Loucy (cell line): Measurements from ENCODE around the gene FAM186B.

Experiments
- H2AFZ ChIP-seq: fragments of 200-600 bp; sonication (generic); 2 replicates; pipeline ENCODE4 v1.6.0; 2016; ENCODE audit warnings: antibody characterized with exemption, mild to moderate bottlenecking, low read length, moderate library complexity
- H3F3A ChIP-seq: fragments of 200-600 bp; 2 replicates; pipeline ENCODE4 v1.6.0; 2016; ENCODE audit warnings: antibody characterized with exemption, low read depth, mild to moderate bottlenecking
- H3K27me3 ChIP-seq: fragments of 200-600 bp; sonication (generic); 2 replicates; pipeline ENCODE4 v1.6.1; 2014; ENCODE audit warnings: low read length, mild to moderate bottlenecking; ENCODE audit not compliant: insufficient read depth, poor library complexity, severe bottlenecking
- H3K36me3 ChIP-seq: fragments of 200-600 bp; sonication (generic); 2 replicates; pipeline ENCODE4 v1.6.1; 2016; ENCODE audit warnings: low read length; ENCODE audit not compliant: insufficient read depth
- H3K4me1 ChIP-seq: fragments of 200-600 bp; sonication (generic); 2 replicates; pipeline ENCODE4 v1.5.1; 2014; ENCODE audit warnings: low read length, mild to moderate bottlenecking; ENCODE audit not compliant: insufficient read depth, poor library complexity, severe bottlenecking
- H3K4me2 ChIP-seq: fragments of 200-600 bp; sonication (generic); 2 replicates; pipeline ENCODE4 v1.6.0; 2014; ENCODE audit warnings: antibody characterized with exemption, low read length, low read depth, mild to moderate bottlenecking; ENCODE audit not compliant: poor library complexity, severe bottlenecking
- H3K4me3 ChIP-seq: fragments of 200-600 bp; sonication (generic); 2 replicates; pipeline ENCODE4 v1.5.1; 2014; ENCODE audit warnings: low read length, mild to moderate bottlenecking, mixed read lengths; ENCODE audit not compliant: poor library complexity, severe bottlenecking
- H3K79me2 ChIP-seq: fragments of 200-600 bp; sonication (generic); 2 replicates; pipeline ENCODE4 v1.6.1; 2014; ENCODE audit warnings: low read length; ENCODE audit not compliant: insufficient read depth
- H3K9ac ChIP-seq: fragments of 200-600 bp; sonication (generic); 2 replicates; pipeline ENCODE4 v1.6.0; 2014; ENCODE audit warnings: mild to moderate bottlenecking, low read depth, low read length, moderate library complexity; ENCODE audit not compliant: poor library complexity, severe bottlenecking
- H3K9me2 ChIP-seq: fragments of 200-600 bp; sonication (generic); replicated peaks from 2 replicates; pipeline ENCODE4 v1.6.1; 2016; ENCODE audit warnings: low read depth, low read length, mixed read lengths
- H3K9me3 ChIP-seq: fragments of 200-600 bp; sonication (generic); 2 replicates; pipeline ENCODE4 v1.6.1; 2014; ENCODE audit warnings: mild to moderate bottlenecking, antibody characterized with exemption, low read length, low read depth; ENCODE audit not compliant: insufficient read depth
- H4K20me1 ChIP-seq: fragments of 200-600 bp; sonication (generic); 2 replicates; pipeline ENCODE4 v1.6.0; 2014; ENCODE audit warnings: antibody characterized with exemption, low read length, mild to moderate bottlenecking; ENCODE audit not compliant: insufficient read depth, poor library complexity, severe bottlenecking
- EZH2phosphoT487 ChIP-seq: fragments of 200-600 bp; IDR thresholded peaks from 2 replicates; pipeline ENCODE4 v1.6.1; 2018; ENCODE audit warnings: antibody characterized with exemption, mild to moderate bottlenecking, moderate library complexity, borderline replicate concordance
- TF ChIP-seq, protein P1 (sequence below): fragments of 200-600 bp; sonication (generic); conservative IDR thresholded peaks from 2 replicates; pipeline ENCODE4 v1.5.1; 2014; ENCODE audit warnings: mild to moderate bottlenecking, antibody characterized with exemption, low read length

Gene FAM186B

DNA sequence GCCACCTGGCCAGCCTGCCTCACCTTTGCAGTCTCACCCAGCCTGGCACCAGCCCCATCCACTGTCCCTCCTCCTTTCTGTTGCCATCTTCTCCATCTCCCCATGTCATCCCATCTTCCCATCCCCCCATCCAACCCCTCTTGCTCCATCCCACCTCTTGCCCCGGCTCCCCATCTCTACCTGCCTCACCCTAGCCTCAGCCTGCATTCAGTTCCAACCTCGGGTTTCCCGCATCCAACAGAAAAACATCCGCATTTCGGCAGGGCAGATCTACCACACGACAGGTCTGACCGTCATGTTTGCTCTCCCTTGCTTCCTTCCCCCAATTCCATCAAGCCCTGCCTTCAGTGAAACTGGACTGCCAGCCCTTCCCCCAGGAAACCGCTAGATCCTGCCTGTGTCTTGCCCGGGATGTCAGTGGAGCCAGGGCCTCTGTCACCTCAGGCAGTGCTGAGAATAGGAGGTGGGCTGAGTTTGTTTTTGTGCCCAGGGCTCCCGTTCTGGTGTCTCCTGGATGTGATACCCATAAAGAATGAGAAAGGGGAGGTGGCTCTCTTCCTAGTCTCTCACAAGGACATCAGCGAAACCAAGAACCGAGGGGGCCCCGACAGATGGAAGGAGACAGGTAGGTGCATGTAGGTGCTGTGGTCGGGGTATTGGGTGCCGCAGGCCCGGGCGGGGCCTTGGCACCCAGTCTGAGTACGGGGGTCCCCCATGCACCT is 64.1 kb downstream of the FAM186B start:
- H3K79me2 ChIP-seq, result no peaks in the 10 kb centered on the region
- H3K9me3 ChIP-seq, result no peaks in the 10 kb centered on the region
- no peaks in the 10 kb centered on the region for H3K9me2 ChIP-seq
- no peaks in the 10 kb centered on the region for H3K36me3 ChIP-seq
- H3K27me3 ChIP-seq, result peaks cover 9% of the 10 kb centered on the region
- no peak overlapping the region for H3K4me3 ChIP-seq
- TF ChIP-seq, protein P1, sequence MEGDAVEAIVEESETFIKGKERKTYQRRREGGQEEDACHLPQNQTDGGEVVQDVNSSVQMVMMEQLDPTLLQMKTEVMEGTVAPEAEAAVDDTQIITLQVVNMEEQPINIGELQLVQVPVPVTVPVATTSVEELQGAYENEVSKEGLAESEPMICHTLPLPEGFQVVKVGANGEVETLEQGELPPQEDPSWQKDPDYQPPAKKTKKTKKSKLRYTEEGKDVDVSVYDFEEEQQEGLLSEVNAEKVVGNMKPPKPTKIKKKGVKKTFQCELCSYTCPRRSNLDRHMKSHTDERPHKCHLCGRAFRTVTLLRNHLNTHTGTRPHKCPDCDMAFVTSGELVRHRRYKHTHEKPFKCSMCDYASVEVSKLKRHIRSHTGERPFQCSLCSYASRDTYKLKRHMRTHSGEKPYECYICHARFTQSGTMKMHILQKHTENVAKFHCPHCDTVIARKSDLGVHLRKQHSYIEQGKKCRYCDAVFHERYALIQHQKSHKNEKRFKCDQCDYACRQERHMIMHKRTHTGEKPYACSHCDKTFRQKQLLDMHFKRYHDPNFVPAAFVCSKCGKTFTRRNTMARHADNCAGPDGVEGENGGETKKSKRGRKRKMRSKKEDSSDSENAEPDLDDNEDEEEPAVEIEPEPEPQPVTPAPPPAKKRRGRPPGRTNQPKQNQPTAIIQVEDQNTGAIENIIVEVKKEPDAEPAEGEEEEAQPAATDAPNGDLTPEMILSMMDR, result no peak
- TF ChIP-seq EZH2phosphoT487, result no peak
- H3F3A ChIP-seq, result no peaks in the 10 kb centered on the region
- no peak overlapping the region for H3K4me2 ChIP-seq
- H4K20me1 ChIP-seq, result no peaks in the 10 kb centered on the region
- H3K9ac ChIP-seq, result no peak overlapping the region
- peaks cover 5% of the 10 kb centered on the region for H3K4me1 ChIP-seq
- no peak overlapping the region for H2AFZ ChIP-seq

DNA sequence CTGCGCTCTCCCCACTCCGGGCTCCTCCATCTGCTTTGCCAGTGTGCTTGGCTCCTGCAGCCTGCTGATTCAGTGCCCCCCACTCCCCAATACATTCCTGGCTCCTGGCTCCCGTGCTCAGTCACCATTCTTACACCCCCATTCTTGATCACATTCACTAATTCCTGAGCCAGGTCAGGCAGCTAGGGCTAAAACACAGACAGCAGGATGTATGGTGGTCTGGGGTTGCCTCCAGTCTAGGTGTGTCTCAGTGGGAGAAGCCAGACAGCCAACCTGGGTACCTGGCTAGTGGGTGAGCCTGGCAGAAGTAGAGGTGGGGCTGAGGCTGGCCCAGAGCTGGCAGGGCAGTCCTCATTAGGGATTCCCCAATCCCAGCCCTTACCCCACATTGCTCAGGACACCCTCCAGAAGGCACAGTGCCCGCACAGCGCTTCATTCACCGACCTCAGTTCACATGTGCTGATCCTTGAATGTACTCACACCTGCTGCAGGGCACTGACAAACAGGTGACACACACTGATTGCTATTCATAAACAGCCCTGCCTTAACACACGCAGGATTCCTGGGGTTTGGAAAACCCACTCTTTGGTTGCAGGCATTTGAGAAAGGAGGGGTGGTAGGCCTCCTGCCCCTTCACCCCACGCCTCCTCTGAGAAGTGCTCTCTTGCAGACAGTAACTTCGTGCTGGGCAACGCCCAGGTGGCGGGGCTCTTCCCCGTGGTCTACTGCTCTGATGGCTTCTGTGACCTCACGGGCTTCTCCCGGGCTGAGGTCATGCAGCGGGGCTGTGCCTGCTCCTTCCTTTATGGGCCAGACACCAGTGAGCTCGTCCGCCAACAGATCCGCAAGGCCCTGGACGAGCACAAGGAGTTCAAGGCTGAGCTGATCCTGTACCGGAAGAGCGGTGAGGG is 65.0 kb downstream of the FAM186B start:
- H3K36me3 ChIP-seq, result no peaks in the 10 kb centered on the region
- no peaks in the 10 kb centered on the region for H4K20me1 ChIP-seq
- H3K9me3 ChIP-seq, result no peaks in the 10 kb centered on the region
- H3F3A ChIP-seq, result no peaks in the 10 kb centered on the region
- no peak overlapping the region for H3K9ac ChIP-seq
- H3K4me2 ChIP-seq, result no peak overlapping the region
- H3K4me3 ChIP-seq, result no peak overlapping the region
- H3K4me1 ChIP-seq, result peaks cover 5% of the 10 kb centered on the region
- H2AFZ ChIP-seq, result no peak overlapping the region
- peaks cover 9% of the 10 kb centered on the region for H3K27me3 ChIP-seq
- H3K79me2 ChIP-seq, result no peaks in the 10 kb centered on the region
- H3K9me2 ChIP-seq, result no peaks in the 10 kb centered on the region
- no peak for TF ChIP-seq EZH2phosphoT487
- TF ChIP-seq, protein P1, result no peak

DNA sequence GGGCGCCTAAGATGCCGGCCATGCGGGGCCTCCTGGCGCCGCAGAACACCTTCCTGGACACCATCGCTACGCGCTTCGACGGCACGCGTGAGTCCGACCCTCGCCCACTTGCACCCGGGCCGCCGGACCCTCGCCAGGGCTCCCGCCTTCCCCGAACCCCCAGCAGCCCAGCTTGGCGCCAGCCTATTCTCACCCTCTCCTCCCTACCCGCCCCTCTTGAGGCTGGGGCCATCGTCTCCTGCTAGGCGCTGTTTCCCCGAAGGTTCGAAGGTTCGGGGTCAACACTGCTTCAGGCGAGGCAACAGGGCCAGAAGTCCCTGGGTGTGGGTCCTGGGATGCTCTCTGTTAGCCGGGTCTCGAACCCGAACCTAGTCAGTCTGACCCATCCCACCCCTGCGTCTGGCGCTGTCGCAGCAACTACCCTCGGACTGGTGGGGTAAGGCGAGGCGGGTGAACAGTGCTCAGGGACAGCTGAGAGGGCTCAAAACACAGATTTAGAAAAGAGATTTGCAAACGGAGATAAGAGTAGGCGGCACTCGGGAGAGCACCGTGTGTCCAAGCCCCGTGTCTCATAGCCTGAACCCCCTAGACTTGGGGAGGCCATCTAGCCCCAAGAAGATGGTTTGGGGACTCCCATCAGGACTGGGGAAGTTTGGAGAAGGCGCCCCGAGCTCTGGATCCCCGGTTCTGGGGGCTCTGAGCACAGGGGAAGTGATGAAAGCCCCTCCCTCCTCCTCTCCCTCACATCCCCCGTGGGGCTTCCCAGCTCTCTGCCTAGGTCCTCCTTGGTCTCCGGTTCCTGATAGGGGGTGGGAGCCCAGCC is 65.8 kb downstream of the FAM186B start:
- peaks cover 9% of the 10 kb centered on the region for H3K27me3 ChIP-seq
- no peak overlapping the region for H3K4me2 ChIP-seq
- H3K4me1 ChIP-seq, result peaks cover 5% of the 10 kb centered on the region
- no peaks in the 10 kb centered on the region for H3K36me3 ChIP-seq
- TF ChIP-seq EZH2phosphoT487, result no peak
- TF ChIP-seq, protein P1, result no peak
- no peaks in the 10 kb centered on the region for H3K79me2 ChIP-seq
- no peaks in the 10 kb centered on the region for H4K20me1 ChIP-seq
- no peaks in the 10 kb centered on the region for H3K9me3 ChIP-seq
- H3K9ac ChIP-seq, result no peak overlapping the region
- no peaks in the 10 kb centered on the region for H3K9me2 ChIP-seq
- H3F3A ChIP-seq, result no peaks in the 10 kb centered on the region
- H3K4me3 ChIP-seq, result no peak overlapping the region
- H2AFZ ChIP-seq, result no peak overlapping the region
